H9 (cell line): ENCODE measurements around the gene CSMD2. TPM values are rescaled to one million over a fixed set of nuclear protein-coding genes. Genes with fewer than 3 reads are reported as not detected.

Source experiments
- DNase-seq: peaks from one replicate; pipeline ENCODE4 v3.0.0-alpha.2; 2017
- H2AFZ ChIP-seq: one replicate; pipeline ENCODE4 v1.6.1; 2013; ENCODE audit warnings: mild to moderate bottlenecking, low read length, control low read depth, moderate library complexity
- H2AK5ac ChIP-seq: 2 replicates; pipeline ENCODE4 v1.6.1; 2013; ENCODE audit warnings: low read length, control low read depth, mixed read lengths; ENCODE audit not compliant: insufficient read length
- H2BK120ac ChIP-seq: one replicate; pipeline ENCODE4 v1.6.1; 2013; ENCODE audit warnings: low read depth, mild to moderate bottlenecking, low read length, control low read depth, inconsistent platforms; ENCODE audit not compliant: poor library complexity, severe bottlenecking
- H2BK12ac ChIP-seq: 2 replicates; pipeline ENCODE4 v1.6.1; 2013; ENCODE audit warnings: low read length, control low read depth, mixed read lengths, low read depth; ENCODE audit not compliant: insufficient read length
- H2BK15ac ChIP-seq: 2 replicates; pipeline ENCODE4 v1.6.1; 2013; ENCODE audit warnings: low read depth, low read length, control low read depth
- H2BK20ac ChIP-seq: one replicate; pipeline ENCODE4 v1.6.1; 2013; ENCODE audit warnings: low read depth, mild to moderate bottlenecking, low read length, control low read depth, inconsistent platforms; ENCODE audit not compliant: poor library complexity, severe bottlenecking
- H2BK5ac ChIP-seq: 2 replicates; pipeline ENCODE4 v1.6.1; 2013; ENCODE audit warnings: low read length, control low read depth, mixed read lengths; ENCODE audit not compliant: insufficient read length
- H3K14ac ChIP-seq: 2 replicates; pipeline ENCODE4 v1.6.1; 2013; ENCODE audit warnings: low read length, control low read depth; ENCODE audit not compliant: insufficient read depth
- H3K18ac ChIP-seq: 2 replicates; pipeline ENCODE4 v1.6.1; 2013; ENCODE audit warnings: low read depth, mild to moderate bottlenecking, mixed read lengths, low read length, control low read depth; ENCODE audit not compliant: insufficient read length
- H3K23ac ChIP-seq: 2 replicates; pipeline ENCODE4 v1.6.1; 2013; ENCODE audit warnings: low read length, control low read depth, mixed read lengths, low read depth; ENCODE audit not compliant: insufficient read length
- H3K23me2 ChIP-seq: 2 replicates; pipeline ENCODE4 v1.6.1; 2013; ENCODE audit warnings: low read depth, mild to moderate bottlenecking, mixed read lengths, low read length, control low read depth; ENCODE audit not compliant: insufficient read length, poor library complexity, severe bottlenecking
- H3K27ac ChIP-seq: 2 replicates; pipeline ENCODE4 v1.5.1; 2013; ENCODE audit warnings: low read length, control low read depth, mixed read lengths, low read depth; ENCODE audit not compliant: insufficient read length
- H3K27me3 ChIP-seq: 2 replicates; pipeline ENCODE4 v1.6.1; 2013; ENCODE audit warnings: low read length, control low read depth, inconsistent platforms; ENCODE audit not compliant: insufficient read depth
- H3K4ac ChIP-seq: 2 replicates; pipeline ENCODE4 v1.6.1; 2013; ENCODE audit warnings: low read depth, mild to moderate bottlenecking, control low read depth, inconsistent platforms, low read length, moderate library complexity
- H3K4me1 ChIP-seq: 2 replicates; pipeline ENCODE4 v1.6.1; 2013; ENCODE audit warnings: low read length, control low read depth, inconsistent platforms; ENCODE audit not compliant: insufficient read depth
- H3K4me2 ChIP-seq: 2 replicates; pipeline ENCODE4 v1.6.1; 2013; ENCODE audit warnings: low read length, control low read depth, mixed read lengths; ENCODE audit not compliant: insufficient read length, insufficient read depth
- H3K56ac ChIP-seq: 2 replicates; pipeline ENCODE4 v1.6.1; 2013; ENCODE audit warnings: low read depth, mild to moderate bottlenecking, mixed read lengths, low read length, control low read depth; ENCODE audit not compliant: insufficient read length
- H3K79me1 ChIP-seq: 2 replicates; pipeline ENCODE4 v1.6.1; 2013; ENCODE audit warnings: low read depth, mild to moderate bottlenecking, moderate library complexity, low read length, control low read depth, inconsistent platforms; ENCODE audit not compliant: insufficient read depth, poor library complexity, severe bottlenecking
- H3K79me2 ChIP-seq: 2 replicates; pipeline ENCODE4 v1.6.1; 2013; ENCODE audit warnings: low read length, control low read depth, inconsistent platforms; ENCODE audit not compliant: insufficient read depth
- H3K9ac ChIP-seq: 2 replicates; pipeline ENCODE4 v1.6.1; 2013; ENCODE audit warnings: low read length, control low read depth, mixed read lengths; ENCODE audit not compliant: insufficient read length; ENCODE audit errors: extremely low read depth
- H3K9me3 ChIP-seq: one replicate; pipeline ENCODE4 v1.6.1; 2013; ENCODE audit warnings: low read depth, low read length, inconsistent platforms; ENCODE audit not compliant: control insufficient read depth
- H3T11ph ChIP-seq: one replicate; pipeline ENCODE4 v1.6.1; 2013; ENCODE audit warnings: mild to moderate bottlenecking, low read length, control low read depth, inconsistent platforms
- H4K20me1 ChIP-seq: one replicate; pipeline ENCODE4 v1.6.1; 2013; ENCODE audit not compliant: control insufficient read depth, insufficient read length, insufficient read depth
- H4K5ac ChIP-seq: 2 replicates; pipeline ENCODE4 v1.6.1; 2013; ENCODE audit warnings: low read depth, mild to moderate bottlenecking, mixed read lengths, low read length, control low read depth; ENCODE audit not compliant: insufficient read length
- H4K8ac ChIP-seq: replicated peaks from 2 replicates; pipeline ENCODE4 v1.6.1; 2013; ENCODE audit warnings: low read length, control low read depth, mixed read lengths, low read depth; ENCODE audit not compliant: insufficient read length
- H4K91ac ChIP-seq: 2 replicates; pipeline ENCODE4 v1.6.1; 2013; ENCODE audit warnings: low read depth, mild to moderate bottlenecking, moderate library complexity, mixed read lengths, low read length, control low read depth; ENCODE audit not compliant: insufficient read length
- H3K27ac Mint-ChIP-seq, 3 experiments: 2 replicates in 2 of 3; 3 replicates in 1 of 3; pipeline ENCODE4 v1.8.0; 2020 to 2021; ENCODE audit warnings: mixed read lengths in 3 of 3, mild to moderate bottlenecking in 1 of 3, moderate library complexity in 1 of 3
- H3K27me3 Mint-ChIP-seq: 2 replicates; pipeline ENCODE4 v1.8.0; 2021; ENCODE audit warnings: low read depth, mild to moderate bottlenecking, moderate library complexity, mixed read lengths
- H3K36me3 Mint-ChIP-seq, 3 experiments: 2 replicates in 2 of 3; 3 replicates in 1 of 3; pipeline ENCODE4 v1.8.0; 2020 to 2021; ENCODE audit warnings: low read depth in 3 of 3, mixed read lengths in 3 of 3; ENCODE audit not compliant: insufficient read depth in 1 of 3
- H3K4me1 Mint-ChIP-seq, 2 experiments: 2 replicates each; pipeline ENCODE4 v1.8.0; 2020; ENCODE audit warnings: mixed read lengths in 2 of 2
- H3K4me3 Mint-ChIP-seq, 2 experiments: 2 replicates in 1 of 2; 3 replicates in 1 of 2; pipeline ENCODE4 v1.8.0; 2020 to 2021; ENCODE audit warnings: mild to moderate bottlenecking in 2 of 2, mixed read lengths in 2 of 2, moderate library complexity in 1 of 2
- H3K9me3 Mint-ChIP-seq, 2 experiments: 2 replicates in 1 of 2; 3 replicates in 1 of 2; pipeline ENCODE4 v1.8.0; 2020; ENCODE audit warnings: mild to moderate bottlenecking in 2 of 2, mixed read lengths in 2 of 2, moderate library complexity in 1 of 2
- WGBS: extraction: QIAGEN DNeasy Blood & Tissue Kit; methylation state at CpG from one replicate; pipeline ENCODE4 v1.1.7; 2013; ENCODE audit warnings: missing lambda C conversion rate, low lambda C conversion rate, mixed read lengths; ENCODE audit not compliant: insufficient read length; ENCODE audit errors: extremely low coverage; 5-methylcytosine and 5-hydroxymethylcytosine counted together
- total RNA-seq: library from RNA; stranded (reverse); gene quantifications from 2 replicates; pipeline ENCODE4 v1.2.1, GENCODE V29; 2021
- TF ChIP-seq, protein P1 (sequence below): fragments of 200-600 bp; sonication (generic); conservative IDR thresholded peaks from 3 replicates; pipeline ENCODE4 v1.8.0; 2021; ENCODE audit warnings: antibody characterized with exemption, mild to moderate bottlenecking

The CSMD2 gene
- total RNA-seq, 1 experiment from 2014 or later: 6.4 TPM

DNA sequence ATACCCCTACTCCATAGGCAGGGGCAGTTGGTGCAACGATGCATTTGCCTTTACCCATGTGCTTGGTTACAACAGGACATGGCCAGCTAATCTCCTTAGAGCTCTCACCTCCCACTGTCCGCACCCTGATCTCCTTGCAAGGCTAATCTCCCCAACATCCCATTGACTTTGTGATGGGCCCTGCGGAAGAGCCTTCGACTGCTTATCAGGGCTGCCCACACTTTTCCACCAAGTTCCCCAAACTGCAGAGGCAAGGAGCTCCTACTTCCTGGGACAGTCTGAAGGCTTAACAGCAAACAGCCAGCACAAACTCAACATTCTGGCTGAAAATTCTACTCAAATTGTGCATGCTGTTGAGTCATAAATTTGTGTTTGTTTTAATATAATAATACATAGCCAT is 47.6 kb upstream of the CSMD2 start:
- no peak overlapping the region for H3K27ac Mint-ChIP-seq
- H4K91ac ChIP-seq: no peak overlapping the region
- no peak overlapping the region for H3K14ac ChIP-seq
- H2AFZ ChIP-seq: no peak overlapping the region
- WGBS: no CpG with 5 or more reads among the region's 4 CpGs
- H2BK12ac ChIP-seq: no peak overlapping the region
- H2AK5ac ChIP-seq: no peak overlapping the region
- no peaks in the 10 kb centered on the region for H3K23me2 ChIP-seq
- H3K9me3 Mint-ChIP-seq: no peaks in the 10 kb centered on the region
- no peak overlapping the region for H2BK15ac ChIP-seq
- no peaks in the 10 kb centered on the region for H3K79me2 ChIP-seq
- H3K36me3 Mint-ChIP-seq: no peaks in the 10 kb centered on the region
- H3K4me1 ChIP-seq: no peaks in the 10 kb centered on the region
- no peak overlapping the region for H4K8ac ChIP-seq
- no peaks in the 10 kb centered on the region for H3K4me1 Mint-ChIP-seq
- DNase-seq: no peak
- H3K23ac ChIP-seq: no peak overlapping the region
- no peak overlapping the region for H3T11ph ChIP-seq
- H3K79me1 ChIP-seq: no peaks in the 10 kb centered on the region
- no peak overlapping the region for H3K18ac ChIP-seq
- TF ChIP-seq, protein P1, sequence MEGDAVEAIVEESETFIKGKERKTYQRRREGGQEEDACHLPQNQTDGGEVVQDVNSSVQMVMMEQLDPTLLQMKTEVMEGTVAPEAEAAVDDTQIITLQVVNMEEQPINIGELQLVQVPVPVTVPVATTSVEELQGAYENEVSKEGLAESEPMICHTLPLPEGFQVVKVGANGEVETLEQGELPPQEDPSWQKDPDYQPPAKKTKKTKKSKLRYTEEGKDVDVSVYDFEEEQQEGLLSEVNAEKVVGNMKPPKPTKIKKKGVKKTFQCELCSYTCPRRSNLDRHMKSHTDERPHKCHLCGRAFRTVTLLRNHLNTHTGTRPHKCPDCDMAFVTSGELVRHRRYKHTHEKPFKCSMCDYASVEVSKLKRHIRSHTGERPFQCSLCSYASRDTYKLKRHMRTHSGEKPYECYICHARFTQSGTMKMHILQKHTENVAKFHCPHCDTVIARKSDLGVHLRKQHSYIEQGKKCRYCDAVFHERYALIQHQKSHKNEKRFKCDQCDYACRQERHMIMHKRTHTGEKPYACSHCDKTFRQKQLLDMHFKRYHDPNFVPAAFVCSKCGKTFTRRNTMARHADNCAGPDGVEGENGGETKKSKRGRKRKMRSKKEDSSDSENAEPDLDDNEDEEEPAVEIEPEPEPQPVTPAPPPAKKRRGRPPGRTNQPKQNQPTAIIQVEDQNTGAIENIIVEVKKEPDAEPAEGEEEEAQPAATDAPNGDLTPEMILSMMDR: no peak
- no peak overlapping the region for H3K4ac ChIP-seq
- no peaks in the 10 kb centered on the region for H3K9me3 ChIP-seq
- no peak overlapping the region for H3K27ac ChIP-seq
- no peak overlapping the region for H3K9ac ChIP-seq
- H3K27me3 ChIP-seq: no peaks in the 10 kb centered on the region
- H4K20me1 ChIP-seq: no peaks in the 10 kb centered on the region
- H2BK120ac ChIP-seq: no peak overlapping the region
- H3K4me2 ChIP-seq: no peak overlapping the region
- no peak overlapping the region for H4K5ac ChIP-seq
- no peak overlapping the region for H3K56ac ChIP-seq
- H2BK20ac ChIP-seq: no peak overlapping the region
- H3K27me3 Mint-ChIP-seq: no peaks in the 10 kb centered on the region; the same call in 1 of the 2 replicates
- H3K4me3 Mint-ChIP-seq: no peak overlapping the region
- no peak overlapping the region for H2BK5ac ChIP-seq
